AG08395 (cell line): ENCODE results near the gene NAA80.
A peak's percentile ranks its signal among the peaks of the same experiment; 100 is the strongest.

ENCODE experiments used
- DNase-seq: peaks from one replicate; pipeline ENCODE4 v3.0.0; 2012; ENCODE audit warnings: mixed read lengths, low spot score

NAA80 gene

DNA sequence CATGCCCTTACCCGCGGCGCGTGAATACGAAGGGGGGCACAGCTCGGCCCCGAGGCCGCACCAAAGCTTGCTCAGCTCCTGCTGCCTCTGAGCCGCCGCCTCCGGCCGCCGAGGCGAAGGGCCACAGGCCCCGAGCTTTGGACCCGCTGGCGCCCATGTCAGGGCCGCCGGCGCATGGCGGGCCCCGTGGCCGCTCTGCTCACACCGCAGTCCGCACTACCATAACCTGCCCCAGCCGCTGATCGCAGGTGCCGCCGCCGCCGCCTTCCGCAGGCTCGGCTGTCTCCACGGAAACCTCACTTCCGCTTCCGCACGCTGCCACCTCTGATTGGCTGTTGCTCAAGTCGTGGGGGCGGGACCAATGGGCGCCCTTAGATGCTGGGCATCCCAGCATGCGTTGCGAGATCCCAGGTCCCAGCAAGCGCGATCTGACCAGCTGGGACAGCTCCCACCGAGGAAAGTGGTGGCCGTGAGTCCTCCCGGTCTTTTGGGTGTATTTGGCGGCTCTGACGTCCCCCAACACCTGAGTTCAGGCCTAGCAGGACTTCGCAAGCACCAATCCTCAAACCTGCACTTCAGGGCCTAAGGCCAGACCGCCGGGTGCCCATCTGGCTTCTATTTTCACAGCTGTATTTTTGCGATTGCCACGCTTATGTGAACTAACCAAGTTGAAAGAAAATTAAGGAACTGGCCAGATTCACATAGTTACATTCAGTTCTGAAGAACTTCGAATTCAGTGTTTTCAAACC lies 28.9 kb upstream of the NAA80 start, which contains the start of gene TUSC2:
Gene TUSC2, minus strand, starts transcription at position 281 of the 749 bp plus-strand sequence. Its CDS starts 124 bp downstream, at position 157.
- peak; percentile 98 for DNase-seq

DNA sequence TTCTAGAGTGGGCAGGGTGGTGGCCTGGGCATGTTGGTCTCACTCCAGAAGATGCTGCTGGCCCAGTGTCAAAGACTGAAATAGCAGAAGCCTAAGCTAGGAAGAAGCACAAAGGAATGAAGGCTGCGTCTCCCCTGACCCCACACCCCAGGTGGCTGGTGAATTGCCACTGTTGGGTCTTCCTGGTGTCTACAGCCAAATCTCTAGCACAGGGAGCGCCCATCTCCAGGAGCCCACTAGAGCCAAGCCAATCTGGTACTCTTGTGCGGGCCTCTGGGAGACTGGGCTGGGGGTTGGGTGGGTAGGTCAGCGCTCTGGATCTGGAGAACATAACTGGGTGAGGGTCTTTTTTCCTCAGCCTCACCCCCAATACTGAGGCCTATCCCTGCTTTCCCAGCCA lies 27.9 kb upstream of the NAA80 start:
- DNase-seq, result no peak

DNA sequence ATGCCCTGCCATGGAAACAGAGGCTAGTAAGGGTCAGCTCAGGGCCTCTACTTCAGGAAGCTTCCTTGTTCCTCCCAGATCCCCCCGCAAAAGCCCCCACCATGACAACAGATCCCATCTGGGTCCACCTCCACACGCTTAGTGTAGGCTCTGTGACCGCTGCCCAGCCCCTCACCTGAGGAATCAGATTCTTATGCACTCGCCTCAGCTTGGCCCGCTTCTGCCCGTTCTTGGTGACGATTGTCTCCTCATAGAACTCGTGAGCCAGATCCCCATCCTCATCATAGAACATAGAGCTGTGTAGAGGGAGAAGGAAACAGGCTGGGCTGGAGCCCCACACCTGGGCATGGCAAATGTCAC lies 27.0 kb upstream of the NAA80 start:
- DNase-seq, result no peak

DNA sequence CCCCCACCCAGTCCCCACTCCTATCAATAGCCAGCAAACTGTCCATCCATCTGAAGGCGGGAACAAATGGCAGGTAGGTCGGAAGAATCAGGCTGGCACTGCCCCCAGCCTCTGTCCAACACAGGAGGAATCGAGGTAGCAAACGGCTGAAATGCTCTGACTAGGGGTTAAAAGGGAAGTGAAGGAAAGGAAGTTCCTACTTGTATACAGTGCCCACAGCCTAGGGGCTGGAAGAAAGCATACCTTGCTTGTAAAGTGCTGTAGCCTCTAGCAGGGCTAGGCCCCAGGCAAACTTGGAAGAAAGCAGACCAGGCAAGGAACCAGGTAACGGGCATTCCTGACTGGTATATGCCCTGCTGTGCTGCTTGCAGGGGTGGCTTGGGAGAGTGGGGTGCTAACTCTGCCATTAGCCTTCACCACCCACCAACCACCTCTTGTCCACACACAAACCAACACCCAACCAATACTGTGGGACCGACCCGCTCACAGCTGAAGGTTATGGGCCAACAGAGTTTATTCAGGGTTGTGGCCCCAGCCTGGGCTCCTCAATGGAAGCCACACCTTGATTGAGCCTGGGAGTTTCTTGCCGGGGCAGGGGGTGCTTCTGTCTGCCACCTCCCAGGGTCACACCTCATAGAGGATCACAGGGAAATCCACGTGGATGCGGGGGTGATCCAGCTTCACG lies 26.4 kb upstream of the NAA80 start:
- DNase-seq, result no peak

DNA sequence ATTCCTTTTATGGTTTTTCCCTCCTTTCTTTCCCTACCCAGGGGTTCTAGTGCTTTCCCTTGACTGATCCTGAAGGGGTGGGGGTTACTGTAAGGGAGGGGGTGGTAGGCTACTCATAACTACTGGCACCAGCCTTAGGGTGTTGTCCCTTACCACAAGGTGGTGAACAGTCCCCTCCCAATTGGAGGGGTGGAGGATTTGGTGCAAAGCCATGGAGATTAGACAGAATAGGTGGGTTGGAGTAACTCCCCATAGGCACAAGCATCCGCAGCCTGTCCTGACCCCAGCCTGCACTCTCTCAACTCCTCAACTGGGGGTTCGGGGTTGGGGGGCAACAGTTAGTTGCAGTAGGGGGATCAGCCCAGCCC lies 25.9 kb upstream of the NAA80 start:
- no peak for DNase-seq

DNA sequence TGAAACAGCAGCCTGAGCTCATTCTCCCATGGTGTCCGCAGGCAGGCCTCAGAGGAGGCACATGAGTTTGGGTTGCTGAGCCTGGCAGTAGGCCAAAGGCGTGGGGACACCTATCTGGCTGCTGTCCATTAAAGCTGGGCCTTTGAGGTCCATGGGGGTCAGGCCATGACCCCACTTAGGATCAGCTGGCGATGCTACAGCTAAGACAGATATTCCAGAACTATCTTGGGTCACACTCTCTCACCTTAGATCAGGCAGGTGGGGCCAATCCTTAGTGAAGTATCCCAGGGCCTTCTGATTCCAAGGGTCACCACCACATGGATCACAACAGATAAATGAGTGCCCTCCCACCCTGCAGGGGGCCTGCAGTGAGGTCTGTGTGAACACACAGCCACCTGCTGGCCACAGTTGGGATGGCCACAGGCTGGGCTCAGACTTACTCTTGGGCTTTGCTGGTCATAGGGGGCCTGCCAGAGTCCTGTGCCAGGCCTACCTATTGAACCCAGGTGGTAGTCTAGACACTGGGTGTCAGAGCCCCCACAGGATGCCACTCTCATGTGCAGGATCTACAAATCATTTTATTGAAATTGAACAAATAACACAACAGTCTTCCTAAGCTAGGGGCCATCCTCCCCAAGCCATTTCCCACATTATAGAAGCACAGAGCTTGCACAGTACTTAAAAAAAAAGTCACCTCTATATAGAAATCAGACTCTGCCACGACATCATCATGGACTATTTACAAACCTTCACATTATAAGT lies 25.3 kb upstream of the NAA80 start:
- DNase-seq, result peak; percentile 72

DNA sequence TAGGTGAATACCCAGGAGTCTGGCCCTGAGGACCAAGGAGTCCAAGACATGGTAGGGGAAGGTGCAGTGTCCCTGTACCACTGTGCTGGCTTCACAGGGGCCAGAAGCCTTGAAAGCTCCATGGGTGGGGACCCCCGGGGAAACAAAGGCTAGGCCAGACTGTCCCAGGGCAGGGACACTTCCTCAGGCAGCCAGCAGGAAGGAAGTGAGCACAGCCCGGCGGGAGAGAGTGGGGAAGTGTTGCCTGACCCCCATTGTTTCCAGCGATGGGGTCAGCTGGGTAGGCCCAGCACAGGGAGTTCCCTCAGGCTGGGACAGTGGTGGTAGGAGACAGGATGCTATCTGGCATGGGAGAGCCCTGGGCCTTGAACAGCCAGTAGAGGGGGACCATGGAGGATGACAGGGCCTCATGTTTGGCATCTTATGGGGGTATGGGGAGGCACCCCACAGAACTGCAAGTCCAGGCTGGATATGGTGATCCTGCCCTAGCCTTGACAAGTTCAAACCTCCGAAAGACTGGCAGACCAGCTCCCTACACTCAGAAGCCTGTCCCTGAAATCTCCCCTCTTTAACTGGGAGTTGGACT lies 24.5 kb upstream of the NAA80 start:
- no peak for DNase-seq

DNA sequence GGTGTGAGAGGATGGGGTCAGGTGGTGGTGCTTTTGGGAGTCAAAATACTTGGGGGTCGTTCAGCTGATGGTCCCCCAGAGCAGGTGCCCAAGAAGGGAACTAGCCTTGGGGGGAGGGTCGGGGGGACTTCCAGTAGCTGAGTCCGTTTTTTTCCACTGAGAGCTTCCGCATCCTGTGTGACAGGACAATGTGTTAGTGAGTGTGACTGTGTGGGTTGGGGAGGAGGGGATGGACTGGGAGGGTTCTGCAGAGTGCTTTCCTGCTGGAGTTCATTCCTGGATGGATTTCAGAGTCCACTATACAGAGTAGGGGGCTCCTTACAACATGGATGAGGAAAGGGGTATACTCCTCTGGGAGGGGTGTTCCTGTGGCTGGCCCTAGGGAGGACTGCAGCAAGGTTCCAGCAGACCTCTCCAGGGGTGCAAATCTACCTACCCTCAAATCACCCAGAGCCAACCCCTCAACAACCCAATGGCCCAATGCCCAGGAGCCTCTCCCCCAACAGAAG lies 23.9 kb upstream of the NAA80 start:
- no peak for DNase-seq

DNA sequence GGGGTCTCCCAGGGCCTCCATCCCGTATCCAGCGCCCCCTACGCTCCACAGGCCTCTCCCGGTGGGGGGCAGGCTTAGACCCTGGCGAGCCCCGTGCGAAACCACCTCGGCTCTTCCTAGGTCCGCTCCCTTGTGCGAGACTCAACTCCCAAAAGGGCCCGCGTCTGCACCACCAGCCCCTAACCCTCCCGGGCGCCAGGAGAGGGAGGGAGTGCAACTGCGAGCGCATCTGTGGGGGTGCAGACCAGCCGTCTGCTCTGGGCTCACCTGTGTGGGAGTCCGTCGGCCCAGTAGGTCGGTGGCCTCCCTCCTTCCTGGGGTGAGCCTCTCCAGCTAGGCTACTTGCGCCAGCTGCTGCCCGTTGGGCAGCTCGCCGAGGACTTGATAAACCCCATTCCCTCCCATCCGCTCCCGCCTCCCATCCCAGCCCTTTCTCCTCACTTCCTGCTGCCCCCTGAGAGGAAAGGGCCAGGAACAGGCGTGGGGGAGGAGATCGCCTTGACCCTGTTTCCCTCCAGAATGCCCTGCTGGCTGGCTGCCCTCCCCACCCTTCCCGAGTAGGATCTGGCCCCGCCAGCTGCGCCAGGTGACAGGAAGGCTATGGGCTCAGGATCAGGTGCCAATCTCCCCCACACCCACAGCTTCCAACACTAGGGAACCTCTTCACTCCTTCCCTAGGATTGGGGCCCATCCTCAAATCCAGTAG lies 23.3 kb upstream of the NAA80 start, which contains the start of gene HYAL2:
Gene HYAL2, minus strand, starts transcription at position 360 of the 706 bp plus-strand sequence. CDS start 2,256 bp downstream, outside the sequence.
- no peak for DNase-seq

DNA sequence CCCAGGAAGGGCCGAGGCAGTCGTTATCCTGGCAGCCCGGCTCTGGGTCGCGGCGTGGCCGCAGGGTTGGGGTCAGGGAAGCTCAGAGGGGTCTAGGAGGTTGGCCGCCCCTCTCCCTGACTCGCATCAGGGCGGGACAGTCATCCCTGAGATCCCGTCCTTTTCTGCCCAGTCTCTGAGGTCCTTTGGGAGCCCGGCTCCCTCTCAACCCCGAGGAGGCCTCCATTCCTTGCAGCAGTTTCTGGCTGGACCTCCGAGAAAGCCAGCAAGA lies 22.8 kb upstream of the NAA80 start:
- DNase-seq, result no peak

DNA sequence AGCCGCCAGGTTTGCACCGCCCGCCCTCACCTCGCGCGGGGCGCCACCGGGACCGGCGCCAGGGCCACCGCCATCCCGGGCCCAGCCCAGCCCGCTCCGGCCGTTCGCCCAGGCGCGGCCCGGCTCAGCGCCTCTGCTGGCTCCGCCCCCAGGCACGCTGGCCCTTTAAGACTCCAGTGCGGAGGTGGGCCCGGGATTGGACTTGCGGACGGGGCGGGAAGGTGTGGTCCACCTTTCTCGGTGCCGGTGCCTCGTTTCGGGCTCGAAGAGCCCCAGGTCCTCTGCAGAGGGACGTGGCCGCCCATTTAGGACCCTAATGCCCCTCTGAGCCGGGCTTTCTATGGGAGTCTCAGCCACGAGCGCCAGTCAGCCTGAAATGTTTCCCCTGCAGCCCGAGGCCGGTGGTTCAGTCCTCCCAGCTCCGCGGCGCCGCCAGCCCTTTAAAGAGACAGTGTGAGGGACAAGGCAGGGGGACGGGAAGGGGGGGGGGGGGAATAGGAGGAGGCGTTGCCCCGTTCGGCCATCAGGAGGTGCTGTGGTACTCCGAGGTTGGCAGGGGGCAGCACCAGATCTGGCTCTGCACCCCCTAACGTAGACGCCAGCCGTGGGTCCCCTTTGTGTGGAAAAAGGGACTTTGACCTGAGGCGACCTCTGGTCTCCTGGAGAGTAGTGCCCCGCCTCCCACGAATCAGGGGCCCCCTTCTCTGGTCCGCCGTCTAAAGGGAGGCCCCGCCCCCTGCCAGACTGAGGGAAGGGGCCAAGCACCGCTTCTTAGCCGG lies 22.3 kb upstream of the NAA80 start:
- DNase-seq, result peak; percentile 92

DNA sequence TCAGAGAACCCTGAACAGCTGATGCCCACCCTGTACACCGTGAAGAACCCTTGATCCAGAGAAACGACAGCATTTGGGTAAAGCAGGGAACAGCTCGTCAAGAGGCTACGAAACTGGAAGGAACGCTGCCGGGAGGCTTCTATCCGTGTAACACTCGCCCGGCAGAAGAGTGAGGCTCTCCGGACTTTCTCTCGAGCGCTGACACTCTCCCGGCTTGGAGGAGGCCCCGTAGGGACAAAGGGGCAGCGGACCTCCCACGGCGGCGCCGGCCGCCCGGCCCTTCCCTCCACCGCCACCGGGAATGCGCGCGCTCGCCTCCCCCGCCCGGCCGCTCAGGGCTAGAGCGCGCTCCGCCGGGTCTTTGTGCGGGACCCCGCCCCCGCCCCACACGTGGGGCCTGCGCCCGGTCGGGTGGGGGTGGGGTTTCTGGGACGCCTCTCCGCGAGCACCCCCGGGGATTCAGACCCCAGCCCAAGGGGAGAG lies 21.7 kb upstream of the NAA80 start:
- DNase-seq, result peak; percentile 76

DNA sequence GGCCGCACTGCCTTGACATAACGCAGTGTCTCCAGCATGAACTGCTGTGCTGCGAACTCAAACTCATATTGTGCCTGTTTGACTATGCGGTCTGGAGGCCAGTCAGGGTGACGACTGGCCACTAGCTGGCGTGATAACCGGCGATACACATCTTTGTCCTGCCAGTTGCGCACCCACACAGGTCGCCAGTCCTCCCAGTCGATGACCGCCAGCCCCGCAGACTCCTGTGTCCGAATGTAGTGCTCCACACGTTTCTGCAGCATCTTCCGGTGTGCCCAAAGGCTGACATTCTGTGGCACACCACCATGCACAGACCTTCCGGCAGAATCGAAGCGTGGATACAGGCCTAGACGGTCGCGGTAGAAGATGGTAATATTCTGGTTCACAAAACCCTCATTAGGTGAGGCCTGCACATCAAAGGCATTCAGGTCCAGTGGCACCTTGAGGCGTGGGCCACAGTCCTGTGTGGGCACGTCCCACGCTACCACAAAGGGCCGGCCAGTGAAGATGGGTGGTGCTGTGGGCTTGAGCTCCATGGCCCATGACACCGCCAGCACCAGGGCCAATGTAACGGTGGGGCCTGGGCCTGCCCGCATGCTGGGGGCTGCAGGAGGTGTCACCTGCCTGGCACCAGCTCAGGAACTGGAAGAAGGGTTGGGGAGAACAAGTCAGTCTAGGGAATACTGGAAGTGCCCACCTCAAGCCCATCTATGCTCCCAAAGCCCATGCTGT lies 20.9 kb upstream of the NAA80 start:
- DNase-seq, result no peak

DNA sequence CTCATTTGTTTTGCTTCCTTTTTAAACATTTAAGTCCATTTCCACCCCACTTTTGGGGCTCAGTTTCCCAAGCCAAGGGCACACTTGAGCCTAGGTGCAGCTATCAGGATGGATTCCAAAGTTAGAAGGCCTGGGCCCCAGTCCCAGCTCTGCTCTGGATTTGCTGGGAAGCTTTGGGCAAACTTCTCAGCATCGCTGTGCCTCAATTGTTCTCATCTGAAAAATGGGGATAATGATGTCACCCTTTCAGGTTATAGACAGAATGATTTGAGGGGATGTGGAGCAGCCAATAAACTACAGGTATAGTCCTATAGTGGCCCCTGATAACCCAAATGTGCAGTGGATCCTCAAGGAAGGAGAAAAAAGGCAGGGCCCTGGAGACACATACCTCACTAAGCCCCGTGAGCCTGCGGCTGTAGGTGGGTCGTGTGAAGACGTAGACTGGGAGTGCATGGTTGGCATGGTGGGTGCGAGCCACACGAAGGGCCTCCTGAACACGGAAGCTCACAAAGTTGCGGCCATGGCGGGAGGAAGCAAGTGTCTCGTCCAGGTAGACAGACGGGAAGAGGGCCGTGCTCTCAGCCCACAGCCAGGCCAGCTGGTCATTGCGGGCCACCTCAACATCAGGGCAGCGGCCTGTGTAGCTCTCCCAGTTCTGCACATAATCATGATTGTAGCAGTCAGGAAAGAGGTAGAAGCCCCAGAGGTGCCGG lies 20.1 kb upstream of the NAA80 start:
- DNase-seq, result no peak

DNA sequence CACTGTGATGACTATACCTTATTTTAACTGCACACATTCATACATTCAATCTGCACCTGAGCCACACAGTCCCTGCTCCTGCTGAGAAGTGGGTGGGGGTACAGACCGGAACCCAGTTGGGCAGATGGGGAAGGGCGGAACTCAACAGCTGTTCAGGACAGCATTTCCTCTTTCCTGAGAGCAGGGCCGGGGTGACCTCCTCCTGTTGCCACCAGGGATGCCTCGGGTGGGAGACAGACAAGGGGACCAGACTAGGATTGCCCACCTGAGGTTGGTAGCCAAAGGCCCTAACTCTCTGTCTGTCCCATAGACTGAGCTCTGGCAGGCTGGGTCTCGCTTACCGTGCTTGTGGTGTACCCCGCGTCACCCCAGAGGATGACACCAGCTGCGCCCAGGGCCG lies 19.4 kb upstream of the NAA80 start:
- no peak for DNase-seq

DNA sequence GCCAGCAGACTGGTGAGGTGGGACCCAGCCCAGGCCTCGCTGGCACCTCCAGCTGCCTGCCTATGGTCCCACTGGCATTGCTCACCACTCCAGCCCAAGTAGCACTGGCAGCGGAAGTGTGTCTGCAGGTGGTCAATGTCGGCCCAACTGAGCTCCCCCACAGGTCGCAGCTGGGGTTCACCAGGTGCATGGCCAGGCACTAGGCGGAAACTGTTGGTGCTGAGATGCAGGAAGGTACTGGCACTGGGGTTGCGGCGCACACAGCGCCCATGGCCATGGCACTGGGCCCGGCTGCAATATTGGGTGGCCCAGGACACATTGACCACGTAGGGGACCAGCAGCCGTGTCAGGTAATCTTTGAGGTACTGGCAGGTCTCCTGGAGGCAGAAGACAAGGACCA lies 19.0 kb upstream of the NAA80 start:
- DNase-seq, result no peak

DNA sequence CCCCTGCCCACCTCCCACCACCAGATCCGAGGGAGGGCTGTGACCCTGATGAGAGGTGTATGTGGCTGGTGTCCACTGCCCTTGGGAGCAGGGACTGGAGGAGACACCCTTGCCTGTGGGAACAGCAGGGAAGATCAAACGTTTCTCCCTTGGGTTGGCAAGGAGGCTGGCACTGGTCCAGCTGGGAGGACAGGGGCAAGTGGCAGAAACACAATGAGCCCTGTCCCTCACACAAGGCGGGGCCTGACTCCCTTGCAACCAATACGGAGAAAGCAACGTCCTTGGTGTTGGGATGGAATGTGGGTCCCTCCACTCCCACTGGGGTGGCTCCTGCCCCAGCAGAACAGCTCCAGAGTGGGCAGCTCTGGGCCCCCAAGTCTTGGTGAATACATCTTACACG lies 18.1 kb upstream of the NAA80 start:
- no peak for DNase-seq

DNA sequence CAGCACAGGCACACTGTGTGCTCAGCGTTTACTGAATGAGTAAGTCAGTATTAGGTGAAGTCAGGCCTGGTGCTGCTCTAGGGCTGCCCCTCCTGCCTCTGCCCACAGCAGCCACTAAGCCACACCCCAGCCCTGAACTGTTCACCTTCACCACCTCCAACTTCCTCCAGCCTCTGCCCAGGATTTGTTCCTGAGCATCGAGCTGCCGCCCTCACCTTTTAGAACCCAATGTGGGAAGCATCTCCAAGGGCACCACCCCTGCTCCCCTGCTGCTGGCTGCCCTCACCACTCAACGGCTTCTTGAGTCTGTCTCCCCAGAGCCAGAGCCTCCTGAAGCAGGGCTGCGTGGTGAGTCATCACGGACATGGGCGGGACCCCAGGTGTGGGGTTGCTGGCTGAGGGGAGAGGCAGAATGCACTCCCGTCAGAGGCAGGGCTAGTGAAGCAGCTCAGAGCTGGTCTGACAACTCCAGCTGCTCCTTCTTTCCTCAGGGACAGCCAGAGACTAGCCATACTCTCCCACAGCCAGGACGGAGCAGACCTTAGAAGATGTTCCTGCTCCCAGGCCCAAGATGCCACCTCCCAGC lies 17.5 kb upstream of the NAA80 start:
- no peak for DNase-seq

DNA sequence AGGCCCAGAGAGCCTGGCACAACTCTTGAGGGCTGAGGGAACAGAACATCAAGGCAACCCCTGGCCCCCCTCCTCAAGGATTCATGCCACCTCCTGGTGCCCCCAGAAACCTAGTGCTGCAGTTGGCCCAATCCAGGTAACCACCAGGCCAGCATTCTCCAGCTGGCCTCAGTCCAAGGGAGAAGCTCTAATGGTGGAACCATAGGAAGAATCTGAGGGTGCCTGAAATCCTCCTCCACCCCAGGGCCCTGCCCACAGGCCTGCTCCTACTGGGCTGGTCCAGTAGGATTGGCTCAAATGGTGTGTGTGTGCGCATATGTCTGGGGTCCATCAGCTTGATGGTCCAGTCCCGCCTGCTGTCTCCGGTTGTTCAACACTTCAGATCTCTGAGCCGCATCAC lies 15.6 kb upstream of the NAA80 start:
- no peak for DNase-seq
